T follicular helper cell (primary cell): ENCODE data around the gene LMX1A.

Source experiments
- DNase-seq: peaks from one replicate; pipeline ENCODE4 v3.0.0-alpha.2; 2020; ENCODE audit warnings: low read depth

LMX1A gene

GRCh38 chr1:165325460-165326203 lies 30.9 kb downstream of the LMX1A start:
- DNase-seq: no peak

GRCh38 chr1:165324050-165324449 lies 32.5 kb downstream of the LMX1A start:
- no peak for DNase-seq

- DNase-seq: no peak
Observed at GRCh38 chr1:165317612-165318011, 38.9 kb downstream of the LMX1A start.

GRCh38 chr1:165316153-165316772 lies 40.3 kb downstream of the LMX1A start:
- DNase-seq: no peak

- no peak for DNase-seq
Observed at GRCh38 chr1:165315481-165315880, 41.0 kb downstream of the LMX1A start.

GRCh38 chr1:165313903-165314302 lies 42.6 kb downstream of the LMX1A start:
- DNase-seq: no peak

GRCh38 chr1:165312591-165312990 lies 43.9 kb downstream of the LMX1A start:
- no peak for DNase-seq

- no peak for DNase-seq
Observed at GRCh38 chr1:165306543-165307434, 49.7 kb downstream of the LMX1A start.

GRCh38 chr1:165303386-165303785 lies 53.1 kb downstream of the LMX1A start:
- no peak for DNase-seq

GRCh38 chr1:165300400-165300903 lies 56.1 kb downstream of the LMX1A start:
- DNase-seq: no peak

- DNase-seq: no peak
Observed at GRCh38 chr1:165298203-165298820, 58.2 kb downstream of the LMX1A start.

- no peak for DNase-seq
Observed at GRCh38 chr1:165296205-165296604, 60.3 kb downstream of the LMX1A start.

- DNase-seq: no peak
Observed at GRCh38 chr1:165290148-165290547, 66.4 kb downstream of the LMX1A start.

- DNase-seq: no peak
Observed at GRCh38 chr1:165289556-165289955, 67.0 kb downstream of the LMX1A start.

GRCh38 chr1:165288350-165289120 lies 68.0 kb downstream of the LMX1A start:
- DNase-seq: no peak

GRCh38 chr1:165287781-165288180 lies 68.7 kb downstream of the LMX1A start:
- DNase-seq: no peak

GRCh38 chr1:165287329-165287728 lies 69.2 kb downstream of the LMX1A start:
- DNase-seq: no peak

- no peak for DNase-seq
Observed at GRCh38 chr1:165284454-165284853, 72.1 kb downstream of the LMX1A start.

- no peak for DNase-seq
Observed at GRCh38 chr1:165281207-165281901, 75.2 kb downstream of the LMX1A start.

GRCh38 chr1:165279882-165280281 lies 76.6 kb downstream of the LMX1A start:
- no peak for DNase-seq

GRCh38 chr1:165276314-165276713 lies 80.2 kb downstream of the LMX1A start:
- DNase-seq: no peak
